Suprapubic skin (tissue), 4 donors: Measurements from ENCODE around the gene SIL1. TPM values are rescaled to one million over a fixed set of nuclear protein-coding genes. Genes with fewer than 3 reads are reported as not detected.
A peak's percentile ranks its signal among the peaks of the same experiment; 100 is the strongest.

ENCODE experiments used
- DNase-seq, 2 donors: peaks; one replicate each; pipeline ENCODE4 v3.0.0-alpha.2; 2019; ENCODE audit warnings: low spot score in 2 of 2
- H3K27ac ChIP-seq: fragments of 200-600 bp; sonication (generic); one replicate; pipeline ENCODE4 v1.5.1; 2019
- H3K27me3 ChIP-seq: fragments of 200-600 bp; sonication (generic); one replicate; pipeline ENCODE4 v1.5.1; 2019
- H3K36me3 ChIP-seq: fragments of 200-600 bp; sonication (generic); one replicate; pipeline ENCODE4 v1.5.1; 2019
- H3K4me1 ChIP-seq: fragments of 200-600 bp; sonication (generic); one replicate; pipeline ENCODE4 v1.5.1; 2019
- H3K4me3 ChIP-seq: fragments of 200-600 bp; sonication (generic); one replicate; pipeline ENCODE4 v1.5.1; 2019; ENCODE audit warnings: mild to moderate bottlenecking
- H3K9me3 ChIP-seq: fragments of 200-600 bp; sonication (generic); one replicate; pipeline ENCODE4 v1.5.1; 2019
- EP300 ChIP-seq: sonication (generic); formaldehyde crosslinking; IDR thresholded peaks from one replicate; pipeline ENCODE4 v1.6.1; 2017; ENCODE audit warnings: antibody characterized with exemption
- POLR2A ChIP-seq, 2 donors: fragments of 450-650 bp; IDR thresholded peaks; one replicate each; pipeline ENCODE4 v1.6.1; 2017; ENCODE audit warnings: antibody characterized with exemption in 2 of 2, mild to moderate bottlenecking in 2 of 2, moderate library complexity in 2 of 2
- POLR2AphosphoS5 ChIP-seq, 3 donors: sonication (generic); formaldehyde crosslinking; IDR thresholded peaks; one replicate each; pipeline ENCODE4 v1.6.1; 2017; ENCODE audit warnings: antibody characterized with exemption in 3 of 3
- WGBS: methylation state at CpG from one replicate; pipeline ENCODE4 v1.1.5; 2018; 5-methylcytosine and 5-hydroxymethylcytosine counted together
- total RNA-seq, 4 donors: library from RNA; depleted of rRNA; stranded (reverse); fragments of >200 nt; gene quantifications; one replicate each; pipeline ENCODE4 v1.1.0, GENCODE V29; 2016
- TF ChIP-seq, protein P1 (sequence below), 2 donors: fragments of 200-600 bp in 1 of 2; fragments of 450-650 bp in 1 of 2; sonication (generic) in 1 of 2; IDR thresholded peaks; one replicate each; pipeline ENCODE4 v1.5.1; 2016 to 2019; ENCODE audit warnings: antibody characterized with exemption in 2 of 2, mild to moderate bottlenecking in 1 of 2, moderate library complexity in 1 of 2

Gene SIL1
- total RNA-seq, 4 donors from 2014 or later = 38.5 to 54.6 (median 41.7) TPM

DNA sequence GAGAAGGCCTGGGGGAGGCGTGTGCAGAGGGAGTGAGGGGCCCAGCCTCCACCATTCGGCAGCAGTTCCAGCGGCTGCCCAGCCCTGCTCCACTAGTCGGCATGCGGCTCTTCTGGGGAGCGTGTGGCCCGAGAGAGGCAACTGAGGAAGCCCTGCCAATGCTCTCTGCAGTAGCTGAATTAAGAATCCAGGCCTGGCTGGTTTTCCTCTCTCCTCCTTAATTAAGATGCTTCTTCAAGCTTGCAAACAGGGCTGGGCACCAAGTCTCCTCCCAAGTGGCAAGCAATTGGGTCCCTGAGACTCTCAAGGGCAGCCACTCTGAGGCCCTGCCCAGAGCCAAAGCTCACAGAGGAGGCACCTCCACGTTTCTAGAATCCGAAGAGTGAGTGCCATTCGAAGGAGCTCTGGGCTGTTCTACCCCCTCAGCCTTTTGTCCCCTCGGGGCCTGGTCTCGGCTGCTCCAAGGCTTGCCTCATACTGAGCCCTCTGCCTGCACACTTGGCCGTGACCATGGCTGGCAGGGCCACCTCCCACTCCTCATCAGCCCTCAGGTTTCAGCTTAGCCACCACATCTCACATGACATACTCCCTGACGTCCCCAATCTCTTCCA, 247.6 kb downstream of the SIL1 start:
- TF ChIP-seq EP300 = no peak
- TF ChIP-seq, protein P1, sequence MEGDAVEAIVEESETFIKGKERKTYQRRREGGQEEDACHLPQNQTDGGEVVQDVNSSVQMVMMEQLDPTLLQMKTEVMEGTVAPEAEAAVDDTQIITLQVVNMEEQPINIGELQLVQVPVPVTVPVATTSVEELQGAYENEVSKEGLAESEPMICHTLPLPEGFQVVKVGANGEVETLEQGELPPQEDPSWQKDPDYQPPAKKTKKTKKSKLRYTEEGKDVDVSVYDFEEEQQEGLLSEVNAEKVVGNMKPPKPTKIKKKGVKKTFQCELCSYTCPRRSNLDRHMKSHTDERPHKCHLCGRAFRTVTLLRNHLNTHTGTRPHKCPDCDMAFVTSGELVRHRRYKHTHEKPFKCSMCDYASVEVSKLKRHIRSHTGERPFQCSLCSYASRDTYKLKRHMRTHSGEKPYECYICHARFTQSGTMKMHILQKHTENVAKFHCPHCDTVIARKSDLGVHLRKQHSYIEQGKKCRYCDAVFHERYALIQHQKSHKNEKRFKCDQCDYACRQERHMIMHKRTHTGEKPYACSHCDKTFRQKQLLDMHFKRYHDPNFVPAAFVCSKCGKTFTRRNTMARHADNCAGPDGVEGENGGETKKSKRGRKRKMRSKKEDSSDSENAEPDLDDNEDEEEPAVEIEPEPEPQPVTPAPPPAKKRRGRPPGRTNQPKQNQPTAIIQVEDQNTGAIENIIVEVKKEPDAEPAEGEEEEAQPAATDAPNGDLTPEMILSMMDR (IDR thresholded peaks at IDR 0.05) = no peak
- DNase-seq = no peak
- 50% methylated on average over 12 of the region's 14 CpGs for WGBS
- peaks cover 51% of the 10 kb centered on the region for H3K4me1 ChIP-seq
- H3K9me3 ChIP-seq = no peaks in the 10 kb centered on the region
- peaks cover 21% of the 10 kb centered on the region for H3K36me3 ChIP-seq
- H3K27ac ChIP-seq = no peak overlapping the region
- H3K4me3 ChIP-seq = no peak overlapping the region
- H3K27me3 ChIP-seq = no peaks in the 10 kb centered on the region

DNA sequence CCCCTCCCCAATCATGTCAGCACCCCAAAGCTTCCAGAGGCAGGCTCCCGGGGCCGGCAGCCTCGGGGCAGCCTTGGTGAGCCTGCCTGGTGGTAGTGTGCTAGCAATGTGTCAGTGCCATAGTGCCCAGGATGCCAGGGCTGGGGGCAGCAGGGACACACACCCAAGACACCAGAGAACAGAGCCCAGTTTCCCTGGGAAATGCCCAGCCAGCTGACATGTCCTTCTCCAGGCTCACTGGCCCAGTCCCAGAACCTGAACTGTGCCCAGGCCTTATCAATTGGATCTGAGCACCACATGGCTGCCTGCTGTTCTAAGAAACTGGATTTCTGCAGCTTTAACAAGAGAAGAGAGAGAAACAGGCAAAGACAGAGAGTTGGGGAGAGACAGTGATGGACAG, 248.2 kb downstream of the SIL1 start:
- Histone ChIP-seq H3K9me3 (no peaks in the 10 kb centered on the region), H3K27ac (no peak overlapping the region), H3K36me3 (peaks cover 21% of the 10 kb centered on the region), H3K27me3 (no peaks in the 10 kb centered on the region), H3K4me3 (no peak overlapping the region), H3K4me1 (peaks cover 46% of the 10 kb centered on the region)
- TF ChIP-seq, protein P1 (IDR thresholded peaks at IDR 0.05) = no peak
- TF ChIP-seq POLR2AphosphoS5 (IDR thresholded peaks at IDR 0.05) (no peak), EP300 (no peak), POLR2A (IDR thresholded peaks at IDR 0.05) (no peak)
- WGBS = 69% methylated on average over 3 of the region's 3 CpGs
- DNase-seq = no peak

DNA sequence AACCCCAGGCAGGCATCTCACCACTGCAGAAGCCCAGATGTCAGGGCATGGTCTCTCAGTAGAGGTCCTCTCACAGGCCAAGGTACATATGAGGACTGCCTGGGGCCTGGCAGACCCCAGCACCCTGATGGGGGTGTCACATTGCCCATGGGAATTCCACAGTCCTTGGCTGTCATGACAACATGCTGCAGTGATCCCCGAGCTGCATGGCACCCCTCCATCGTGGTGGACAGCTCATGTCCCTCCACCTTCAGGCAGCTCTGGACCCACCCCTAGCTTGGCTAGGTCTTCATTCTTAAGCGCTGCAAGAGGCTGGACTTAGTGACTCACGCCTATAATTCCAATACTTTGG, 249.0 kb downstream of the SIL1 start:
- 88% methylated on average over 4 of the region's 4 CpGs for WGBS
- no peaks in the 10 kb centered on the region for H3K9me3 ChIP-seq
- H3K27me3 ChIP-seq = no peaks in the 10 kb centered on the region
- peaks cover 21% of the 10 kb centered on the region for H3K36me3 ChIP-seq
- no peak for TF ChIP-seq POLR2AphosphoS5 (IDR thresholded peaks at IDR 0.05)
- no peak for TF ChIP-seq EP300
- TF ChIP-seq POLR2A (IDR thresholded peaks at IDR 0.05) = no peak
- TF ChIP-seq, protein P1 (IDR thresholded peaks at IDR 0.05) = no peak
- peaks cover 38% of the 10 kb centered on the region for H3K4me1 ChIP-seq
- no peak overlapping the region for H3K27ac ChIP-seq
- no peak overlapping the region for H3K4me3 ChIP-seq
- DNase-seq = peak in 1 of 2 donors; percentile 37

DNA sequence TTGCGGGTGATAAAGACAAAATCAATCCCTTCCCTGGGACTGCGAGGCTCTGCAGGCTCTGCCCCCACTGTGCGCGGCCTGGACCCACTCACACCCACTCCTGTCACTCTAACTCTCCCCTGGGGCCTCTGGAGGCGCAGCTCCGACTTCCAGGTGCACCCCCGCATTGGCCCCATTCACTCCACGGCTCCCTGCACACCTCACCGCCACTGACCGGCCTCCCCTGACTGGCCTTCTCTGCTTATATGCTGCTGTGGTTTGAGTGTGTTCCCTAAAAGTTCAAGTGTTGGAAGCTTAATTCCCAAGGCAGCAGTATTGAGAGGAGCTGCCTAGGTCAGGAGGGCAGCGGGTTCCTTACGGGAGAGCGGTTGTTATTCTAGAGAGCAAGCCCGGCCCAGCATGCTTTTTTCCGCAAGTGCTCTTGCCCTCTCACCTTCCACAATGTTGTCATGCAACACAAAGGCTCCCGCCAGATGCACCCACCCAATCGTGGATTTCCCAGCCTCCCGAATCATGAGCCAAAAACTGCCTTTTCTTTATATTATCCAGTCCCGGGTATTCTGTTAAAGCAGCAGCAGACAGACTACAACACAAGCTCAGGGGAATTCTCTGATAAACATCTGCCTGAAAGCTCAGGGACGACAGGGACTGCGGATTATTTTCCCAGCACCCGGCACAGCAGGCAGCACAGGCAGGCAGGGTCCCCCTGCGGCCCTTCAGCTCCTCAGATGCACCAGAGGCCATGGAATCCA, 249.5 kb downstream of the SIL1 start:
- no peak overlapping the region for H3K27ac ChIP-seq
- H3K4me3 ChIP-seq = no peak overlapping the region
- no peaks in the 10 kb centered on the region for H3K9me3 ChIP-seq
- no peaks in the 10 kb centered on the region for H3K27me3 ChIP-seq
- TF ChIP-seq POLR2AphosphoS5 (IDR thresholded peaks at IDR 0.05) (no peak), EP300 (no peak), POLR2A (IDR thresholded peaks at IDR 0.05) (no peak)
- TF ChIP-seq, protein P1 (IDR thresholded peaks at IDR 0.05) = no peak
- peaks cover 23% of the 10 kb centered on the region for H3K36me3 ChIP-seq
- no peak for DNase-seq
- 82% methylated on average over 23 of the region's 23 CpGs for WGBS
- peaks cover 33% of the 10 kb centered on the region for H3K4me1 ChIP-seq

DNA sequence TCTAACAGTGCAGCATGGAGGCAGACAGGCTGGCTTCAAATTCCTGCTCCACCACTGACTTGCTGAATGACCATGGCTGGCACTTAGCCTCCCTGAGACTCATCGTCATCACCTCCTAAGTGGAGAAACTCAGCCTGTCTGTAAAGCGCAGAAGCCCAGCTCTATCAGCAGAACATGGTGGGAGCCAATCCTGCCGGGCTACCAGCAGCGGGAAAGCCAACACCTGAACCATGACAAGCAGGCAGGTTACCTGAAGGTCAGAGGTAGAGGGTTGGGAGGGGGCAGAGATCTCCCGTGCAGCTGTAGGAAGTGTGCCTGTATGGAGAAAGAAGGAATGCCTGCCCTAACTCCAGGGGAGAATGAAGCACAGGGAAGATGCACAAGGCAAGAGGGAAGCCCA, 250.4 kb downstream of the SIL1 start:
- no peak overlapping the region for H3K4me3 ChIP-seq
- no peaks in the 10 kb centered on the region for H3K9me3 ChIP-seq
- 93% methylated on average over 5 of the region's 5 CpGs for WGBS
- no peak overlapping the region for H3K27ac ChIP-seq
- TF ChIP-seq POLR2AphosphoS5 (IDR thresholded peaks at IDR 0.05) (no peak), POLR2A (IDR thresholded peaks at IDR 0.05) (no peak), EP300 (no peak)
- TF ChIP-seq, protein P1 (IDR thresholded peaks at IDR 0.05) = no peak
- H3K27me3 ChIP-seq = no peaks in the 10 kb centered on the region
- no peak for DNase-seq
- peaks cover 24% of the 10 kb centered on the region for H3K36me3 ChIP-seq
- H3K4me1 ChIP-seq = peaks cover 24% of the 10 kb centered on the region
